Hematopoietic multipotent progenitor cell treated with erythropoietin and hydrocortisone succinate and interleukin-3 and kit ligand, for 17 days (in vitro differentiated cells): ENCODE results near the gene PLXNC1.

Source experiments
- DNase-seq: peaks from one replicate; pipeline ENCODE4 v3.0.0-alpha.2; 2015; ENCODE audit warnings: low spot score

The PLXNC1 gene

DNA sequence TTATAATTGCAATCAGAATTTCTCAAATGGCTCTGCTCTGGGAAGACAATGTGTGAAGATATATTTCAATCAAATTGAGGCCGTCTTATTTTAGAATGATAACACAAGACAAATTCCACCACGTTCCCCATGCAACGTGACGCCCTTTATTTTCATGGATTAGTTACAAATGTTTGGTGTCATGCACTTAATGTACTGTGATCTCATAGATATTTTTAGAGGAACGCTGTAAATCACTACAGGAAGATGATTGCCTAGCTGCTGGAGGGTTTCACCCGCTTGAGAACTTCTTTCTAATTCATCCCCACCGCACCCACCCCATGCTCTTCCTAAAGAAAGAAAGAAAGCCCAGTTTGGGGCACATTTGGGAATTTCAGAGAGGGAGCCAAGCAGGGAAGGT, 117.2 kb downstream of the PLXNC1 start:
- DNase-seq = no peak

GRCh38 chr12:94265966-94266745, 117.8 kb downstream of the PLXNC1 start:
- no peak for DNase-seq

- no peak for DNase-seq
Observed at GRCh38 chr12:94266796-94267536, 118.6 kb downstream of the PLXNC1 start.

DNA sequence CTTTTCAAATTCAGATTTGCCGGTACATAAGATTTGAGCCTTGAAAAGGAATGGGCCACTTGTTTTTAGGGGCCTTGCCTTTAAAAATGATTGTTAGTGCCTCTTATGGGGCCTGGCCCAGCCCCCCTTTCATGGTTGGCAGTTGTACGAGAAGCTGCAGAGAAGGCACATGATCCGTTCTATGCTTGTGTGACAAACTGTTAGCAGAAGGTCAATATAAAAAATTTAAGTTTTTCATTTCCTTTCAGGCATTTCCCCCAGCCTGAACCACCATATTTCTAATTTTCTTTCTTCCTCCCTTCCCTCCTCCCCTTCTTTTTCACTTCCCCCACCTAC, 119.1 kb downstream of the PLXNC1 start:
- no peak for DNase-seq

- DNase-seq = no peak
Observed at GRCh38 chr12:94267921-94268471, 119.6 kb downstream of the PLXNC1 start.

- DNase-seq = no peak
Observed at GRCh38 chr12:94269316-94269999, 121.1 kb downstream of the PLXNC1 start.

GRCh38 chr12:94271351-94271750, 123.0 kb downstream of the PLXNC1 start:
- no peak for DNase-seq

- DNase-seq = no peak
Observed at GRCh38 chr12:94272280-94272679, 123.9 kb downstream of the PLXNC1 start.

DNA sequence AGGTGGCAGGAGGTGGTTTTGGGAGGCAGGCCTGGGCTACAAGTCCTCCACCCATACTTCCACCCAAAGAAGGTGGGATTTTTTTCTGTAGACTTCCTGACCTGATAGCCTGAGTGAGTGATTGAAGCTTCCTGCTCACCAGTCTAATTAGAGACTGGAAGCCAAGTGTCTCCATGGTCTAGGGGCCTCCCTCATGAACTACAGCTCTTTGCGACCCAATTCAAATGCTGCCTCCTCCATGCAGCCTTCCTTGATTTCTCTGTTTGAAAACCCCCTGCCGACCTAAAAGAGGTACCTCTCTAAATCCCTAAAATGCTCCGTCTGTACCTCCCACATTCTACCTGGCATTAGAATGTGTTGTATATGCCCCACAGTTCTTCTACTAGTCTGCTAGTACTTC, 124.9 kb downstream of the PLXNC1 start:
- no peak for DNase-seq

DNA sequence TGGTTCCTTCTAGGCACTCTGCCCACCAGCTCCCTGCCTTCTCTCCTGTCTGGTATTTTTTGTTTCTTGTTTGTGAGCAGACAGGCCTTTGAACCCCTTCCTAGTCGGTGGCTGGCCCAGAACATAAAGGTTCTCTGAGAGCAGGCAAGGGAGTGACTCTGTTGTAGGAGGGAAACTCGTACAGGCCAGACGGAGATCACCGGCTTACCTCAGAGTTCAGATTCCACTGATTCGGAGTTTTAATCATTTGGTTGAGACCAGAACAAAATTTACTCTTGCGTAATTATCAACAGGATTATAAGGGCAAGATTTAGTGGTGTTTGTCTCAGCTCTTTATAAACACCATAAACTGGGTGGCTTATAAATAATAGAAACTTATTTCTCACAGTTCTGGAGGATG, 128.3 kb downstream of the PLXNC1 start:
- DNase-seq = no peak

- DNase-seq = no peak
Observed at GRCh38 chr12:94277426-94278000, 129.1 kb downstream of the PLXNC1 start.

DNA sequence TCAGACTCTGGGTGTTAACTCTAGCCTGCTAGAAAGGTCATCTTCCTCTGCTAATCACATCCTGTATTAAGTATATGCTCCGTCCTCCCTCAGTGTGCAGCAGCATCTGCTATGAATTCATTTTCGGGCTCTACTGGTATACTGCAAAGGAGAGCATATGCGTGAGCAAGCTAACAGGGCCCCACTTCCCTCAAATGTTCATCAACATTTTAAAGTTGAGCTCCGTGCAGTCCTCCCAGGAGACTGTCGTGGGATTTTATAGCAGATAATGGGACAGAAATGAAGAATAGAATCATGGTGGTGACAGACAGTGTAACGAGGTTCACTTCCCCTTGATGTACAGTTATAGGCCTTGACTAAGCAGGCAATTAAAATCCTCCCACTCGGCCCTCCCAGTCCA, 131.7 kb downstream of the PLXNC1 start:
- DNase-seq = no peak

DNA sequence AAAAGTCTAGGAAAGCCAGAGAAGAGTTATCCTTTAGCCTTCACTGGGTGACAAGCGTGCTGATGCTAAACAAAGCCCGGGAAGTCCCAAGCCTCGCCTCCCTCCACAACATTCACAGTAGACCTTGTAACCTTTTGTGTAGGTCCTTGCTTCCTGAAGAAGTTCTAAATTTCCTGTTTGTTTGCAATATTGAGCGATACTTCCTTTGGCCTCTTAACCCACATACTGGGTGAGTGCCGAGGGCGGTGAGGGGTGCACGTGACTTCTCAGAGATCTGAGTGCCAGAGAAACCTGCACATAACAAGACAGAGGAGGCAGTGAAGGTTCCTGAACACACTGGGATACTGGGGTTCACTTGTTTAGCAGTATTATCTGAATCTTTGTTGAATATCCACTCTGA, 134.3 kb downstream of the PLXNC1 start:
- DNase-seq = no peak

DNA sequence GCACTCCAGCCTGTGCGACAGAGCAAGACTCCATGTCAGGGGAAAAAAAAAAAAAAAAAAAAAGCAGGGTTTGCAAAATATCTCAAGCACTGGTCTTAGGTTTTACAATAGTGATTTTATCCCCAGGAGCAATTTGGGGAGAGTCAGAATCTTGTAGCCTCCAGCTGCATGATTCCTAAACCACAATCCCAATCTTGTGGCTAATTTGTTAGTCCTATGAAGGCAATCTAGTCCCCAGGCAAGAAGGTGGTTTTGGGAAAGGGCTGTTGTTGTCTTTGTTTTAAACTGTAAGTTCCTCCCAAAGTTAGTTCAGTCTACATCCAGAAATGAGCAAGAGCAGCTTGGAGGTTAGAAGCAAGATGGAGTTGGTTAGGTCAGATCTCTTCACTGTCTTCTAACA, 135.7 kb downstream of the PLXNC1 start:
- no peak for DNase-seq

DNA sequence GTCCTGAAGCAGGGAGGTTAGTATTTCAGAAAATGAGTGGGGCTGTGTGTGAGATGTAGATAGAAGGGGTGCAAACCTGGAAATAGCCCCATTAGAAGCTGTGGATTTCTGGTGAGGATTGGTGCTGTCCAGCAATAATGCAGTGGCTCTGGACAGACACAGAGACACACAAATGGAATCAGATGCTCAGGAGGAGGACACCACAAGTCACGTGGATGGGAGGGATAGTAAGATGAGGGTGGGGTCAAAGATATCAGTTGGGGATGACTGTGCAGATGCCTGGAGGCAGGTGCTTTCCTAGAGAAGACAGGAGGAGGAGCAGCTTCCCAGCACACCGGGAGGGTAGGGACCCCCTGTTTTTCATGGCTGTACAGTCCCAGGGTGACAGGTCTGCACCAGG, 136.5 kb downstream of the PLXNC1 start:
- no peak for DNase-seq

DNA sequence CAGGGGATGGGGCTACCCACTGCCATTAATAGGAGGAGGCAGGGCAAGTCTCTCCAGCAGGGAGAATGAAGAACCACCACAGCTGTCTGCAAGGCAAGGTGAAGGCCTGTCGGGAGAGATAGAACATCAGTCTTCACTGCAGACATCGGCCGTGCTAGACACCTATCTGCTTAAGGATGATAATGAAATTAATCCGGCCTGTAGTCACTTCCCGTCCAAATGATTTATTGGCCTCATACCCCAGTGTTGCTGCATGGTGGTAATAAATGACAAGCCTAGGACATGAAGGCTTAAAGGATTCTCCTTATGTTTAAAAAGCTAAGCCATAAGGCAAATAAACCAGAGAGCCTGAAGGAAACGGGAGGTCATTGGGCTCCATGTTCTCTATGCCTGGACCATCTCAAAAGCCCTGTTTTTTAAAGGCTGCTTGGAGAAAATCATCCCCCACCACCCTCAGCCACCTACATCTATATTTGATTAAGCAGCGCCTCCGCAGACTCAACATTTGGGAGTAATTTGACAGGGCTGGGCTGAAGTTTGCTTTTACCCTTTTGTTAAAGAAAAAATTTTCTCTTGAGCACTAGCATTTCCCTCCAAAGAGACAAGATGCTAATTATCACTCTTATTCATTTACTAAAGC, 137.7 kb downstream of the PLXNC1 start:
- DNase-seq = no peak

DNA sequence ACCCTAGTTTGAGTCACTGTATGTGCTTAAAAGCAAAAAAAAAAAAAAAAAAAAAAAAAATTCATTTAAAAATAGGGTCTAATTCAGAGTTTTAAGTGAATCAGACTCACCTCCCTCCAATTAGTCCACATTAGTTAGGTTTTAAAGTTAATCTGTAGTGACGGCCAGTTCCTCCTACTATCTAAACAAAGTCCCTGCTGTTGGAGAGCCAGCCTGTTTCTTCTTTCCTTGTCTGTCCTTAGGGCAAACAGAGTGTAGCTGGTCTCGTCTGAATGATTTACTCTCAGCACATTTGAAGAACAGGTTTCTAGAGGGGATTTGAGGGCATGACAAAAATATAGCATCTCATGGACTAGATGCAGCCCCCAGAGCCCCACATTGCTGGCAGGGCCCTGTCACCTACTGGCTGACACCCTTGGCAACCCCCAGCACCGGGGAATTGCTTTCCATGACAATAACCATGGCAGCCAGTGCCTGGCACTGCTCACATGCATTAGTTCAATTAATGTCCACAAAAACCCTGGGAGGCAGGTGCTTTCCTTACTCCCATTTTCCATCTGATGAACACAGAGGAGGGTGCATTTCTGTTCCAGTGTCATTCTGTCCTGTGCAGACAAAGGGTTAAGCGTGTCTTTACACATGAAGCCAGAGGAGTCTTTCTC, 138.3 kb downstream of the PLXNC1 start:
- no peak for DNase-seq

- no peak for DNase-seq
Observed at GRCh38 chr12:94287245-94287628, 138.9 kb downstream of the PLXNC1 start.

- DNase-seq = peak; percentile 10
Observed at GRCh38 chr12:94289461-94290312, 141.3 kb downstream of the PLXNC1 start.

DNA sequence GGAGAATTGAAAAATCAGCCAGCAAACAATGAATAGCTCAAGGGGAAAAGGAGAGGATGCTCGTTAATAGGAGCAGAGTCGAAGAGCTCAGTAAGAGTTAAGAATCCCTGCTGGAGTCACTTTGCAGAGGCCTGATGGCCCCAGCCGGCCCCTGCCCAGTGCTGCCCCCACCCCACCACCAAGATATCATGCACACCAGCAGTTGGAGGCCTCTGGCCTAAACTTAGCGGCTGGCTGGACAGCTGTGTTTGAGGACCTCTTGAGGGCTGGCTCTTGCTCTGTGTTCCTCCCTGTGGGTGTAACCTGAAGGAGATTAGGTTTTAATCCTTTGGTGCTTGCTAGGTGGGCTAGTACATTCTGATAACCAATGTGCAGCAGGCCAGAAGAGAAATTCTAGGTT, 142.0 kb downstream of the PLXNC1 start:
- DNase-seq = no peak
